Measurements from ENCODE around the gene ZNF580.

The ZNF580 gene

DNA sequence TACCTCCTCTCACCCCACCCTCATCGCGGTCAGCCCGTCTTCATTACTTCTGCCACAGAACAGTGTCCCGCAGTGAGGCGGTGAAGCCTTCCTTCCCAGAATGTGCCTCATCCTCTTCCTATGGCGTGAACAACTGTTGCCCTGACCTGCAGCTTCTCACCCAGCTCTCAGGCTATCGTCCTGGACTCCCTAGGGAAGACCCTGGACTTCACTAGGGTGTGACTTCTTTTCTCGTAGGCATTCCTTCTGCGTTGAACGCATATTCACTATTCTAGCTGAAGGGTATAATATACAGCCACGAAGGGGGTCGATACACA, 34.4 kb upstream of the ZNF580 start:
- DNase-seq (ENCODE audit: low read depth), result no peak

DNA sequence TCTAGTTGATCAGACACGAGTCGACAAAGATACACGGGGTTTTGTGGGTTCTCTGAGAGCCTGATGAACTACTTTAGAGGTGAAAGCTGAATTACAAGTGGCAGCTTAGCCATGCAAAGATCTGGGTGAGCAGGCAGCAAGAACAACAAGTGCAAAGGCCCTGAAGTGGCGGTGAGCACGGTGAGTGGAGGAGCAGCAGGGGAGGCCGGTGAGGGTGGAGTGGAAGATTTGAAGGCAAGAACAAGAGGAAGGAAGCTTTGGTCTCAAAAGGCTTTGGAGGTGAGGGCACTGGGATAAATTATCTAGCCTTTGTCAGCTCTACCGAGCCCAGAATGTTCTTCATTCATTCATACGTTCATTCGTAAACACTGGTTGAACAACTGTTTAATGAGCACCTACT, 34.0 kb upstream of the ZNF580 start:
- DNase-seq (ENCODE audit: low read depth), result no peak

DNA sequence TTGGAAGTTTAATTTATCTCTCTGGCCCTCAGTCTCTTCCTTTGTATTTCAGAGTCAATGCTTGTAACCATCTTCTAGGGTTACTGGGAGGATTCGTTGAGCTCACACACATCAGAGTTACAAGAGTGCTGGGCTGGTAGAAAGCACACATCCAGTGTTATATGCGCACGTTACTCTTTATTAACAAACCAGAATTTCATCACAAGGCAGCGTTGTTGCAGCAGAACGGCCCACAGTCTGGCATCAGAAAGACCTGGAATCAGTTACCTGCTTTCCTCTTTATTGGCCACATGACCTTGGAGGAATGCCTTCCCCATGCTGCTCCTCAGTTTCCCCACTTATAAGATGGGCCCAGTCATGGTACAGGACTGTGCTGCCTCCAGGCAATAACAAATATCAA, 31.5 kb upstream of the ZNF580 start:
- DNase-seq (ENCODE audit: low read depth), result no peak

DNA sequence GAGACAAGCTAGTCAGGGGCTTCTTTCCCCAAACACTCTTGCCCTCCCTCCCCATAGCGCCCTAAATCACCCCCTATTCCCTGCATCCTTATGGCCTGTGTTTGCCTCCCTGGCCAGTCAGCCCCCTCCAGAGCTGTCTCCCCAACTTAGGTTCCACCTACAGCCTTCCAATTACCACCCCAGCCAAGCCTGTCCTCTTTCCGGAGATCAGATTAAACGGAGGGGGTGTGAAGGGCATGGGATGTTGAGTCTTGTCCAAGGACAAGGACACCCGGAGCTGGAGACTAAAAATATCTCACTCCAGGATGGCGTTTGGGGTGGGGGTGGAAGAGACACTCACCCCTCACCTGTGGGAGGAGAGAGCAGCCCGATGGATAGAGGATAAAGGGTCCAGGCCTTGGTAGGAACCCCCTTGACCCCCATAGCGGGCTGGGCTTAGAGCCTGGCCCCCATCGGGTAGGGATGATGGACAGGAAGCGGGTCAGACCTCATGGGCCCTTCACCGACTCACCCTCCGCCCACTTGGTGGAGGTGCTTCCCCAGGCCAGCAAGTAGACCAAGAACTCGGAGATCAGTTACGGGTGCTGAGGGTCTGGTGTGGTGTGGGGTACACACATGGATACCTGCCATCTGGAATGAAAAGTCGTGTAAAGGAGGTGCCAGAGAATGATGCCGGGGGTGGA, 29.4 kb upstream of the ZNF580 start:
- DNase-seq (ENCODE audit: low read depth), result no peak

DNA sequence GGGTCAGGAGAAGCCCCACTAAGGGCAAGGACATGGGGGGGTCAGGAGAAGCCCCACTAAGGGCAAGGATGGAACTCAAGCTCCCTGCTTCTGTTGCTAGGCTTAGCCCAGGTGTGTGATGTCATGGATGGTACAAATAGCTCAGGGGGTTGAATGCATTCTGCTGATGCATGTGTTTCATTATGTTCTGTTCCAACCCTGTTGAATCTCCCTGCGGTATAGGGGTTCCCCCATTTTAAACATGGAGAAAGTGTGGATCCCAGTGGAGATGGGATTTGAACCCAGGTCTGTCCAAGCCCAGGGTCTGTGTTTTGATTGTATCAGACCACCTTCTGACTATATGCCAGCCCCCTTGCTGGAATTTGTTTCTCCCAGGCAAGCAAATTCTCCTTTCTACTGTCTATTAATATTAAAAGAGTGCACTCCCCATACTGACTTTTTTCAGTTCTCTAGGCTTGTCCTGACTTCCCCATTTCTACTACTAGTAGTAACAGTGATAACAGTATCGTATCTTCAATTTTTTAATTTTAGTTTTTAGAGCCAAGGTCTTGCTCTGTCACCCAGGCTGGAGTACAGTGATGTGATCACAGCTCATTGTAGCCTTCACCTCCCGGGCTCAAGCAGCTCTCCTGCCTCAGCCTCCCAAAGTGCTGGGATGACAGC, 28.7 kb upstream of the ZNF580 start:
- DNase-seq (ENCODE audit: low read depth), result no peak

DNA sequence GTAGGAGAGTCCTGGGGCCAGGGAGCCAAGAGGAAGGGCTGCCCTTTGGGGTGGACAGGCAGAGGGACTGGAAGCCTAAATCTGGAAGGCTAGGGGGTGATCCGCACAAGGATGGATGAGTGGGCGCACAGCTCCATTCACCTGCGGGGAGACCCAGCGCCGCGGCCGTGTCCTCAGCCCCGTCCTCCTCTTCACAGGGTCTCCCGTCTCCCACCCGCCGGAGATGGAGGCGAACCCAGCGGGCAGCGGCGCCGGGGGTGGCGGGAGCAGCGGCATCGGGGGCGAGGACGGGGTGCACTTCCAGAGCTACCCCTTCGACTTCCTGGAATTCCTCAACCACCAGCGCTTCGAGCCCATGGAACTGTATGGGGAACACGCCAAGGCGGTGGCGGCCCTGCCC, 27.4 kb upstream of the ZNF580 start:
- DNase-seq (ENCODE audit: low read depth), result no peak

DNA sequence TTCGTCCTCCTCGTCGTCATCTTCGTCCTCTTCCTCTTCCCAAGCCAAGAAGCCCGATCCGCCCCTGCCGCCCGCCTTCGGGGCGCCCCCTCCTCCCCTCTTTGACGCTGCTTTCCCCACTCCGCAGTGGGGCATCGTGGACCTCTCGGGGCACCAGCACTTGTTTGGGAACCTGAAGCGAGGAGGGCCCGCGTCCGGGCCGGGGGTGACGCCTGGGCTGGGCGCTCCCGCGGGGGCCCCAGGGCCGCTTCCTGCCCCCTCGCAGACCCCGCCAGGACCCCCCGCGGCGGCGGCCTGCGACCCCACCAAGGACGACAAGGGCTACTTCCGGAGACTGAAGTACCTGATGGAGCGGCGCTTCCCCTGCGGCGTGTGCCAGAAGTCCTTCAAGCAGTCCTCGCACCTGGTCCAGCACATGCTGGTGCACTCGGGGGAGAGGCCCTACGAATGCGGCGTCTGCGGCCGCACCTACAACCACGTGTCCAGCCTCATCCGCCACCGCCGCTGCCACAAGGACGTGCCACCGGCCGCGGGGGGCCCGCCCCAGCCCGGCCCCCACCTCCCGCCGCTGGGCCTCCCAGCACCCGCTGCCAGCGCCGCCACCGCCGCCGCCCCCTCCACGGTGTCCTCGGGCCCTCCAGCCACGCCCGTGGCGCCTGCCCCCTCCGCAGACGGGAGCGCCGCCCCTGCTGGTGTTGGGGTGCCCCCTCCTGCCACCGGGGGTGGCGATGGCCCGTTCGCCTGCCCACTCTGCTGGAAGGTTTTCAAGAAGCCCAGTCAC, 26.7 kb upstream of the ZNF580 start:
- DNase-seq (ENCODE audit: low read depth), result no peak

DNA sequence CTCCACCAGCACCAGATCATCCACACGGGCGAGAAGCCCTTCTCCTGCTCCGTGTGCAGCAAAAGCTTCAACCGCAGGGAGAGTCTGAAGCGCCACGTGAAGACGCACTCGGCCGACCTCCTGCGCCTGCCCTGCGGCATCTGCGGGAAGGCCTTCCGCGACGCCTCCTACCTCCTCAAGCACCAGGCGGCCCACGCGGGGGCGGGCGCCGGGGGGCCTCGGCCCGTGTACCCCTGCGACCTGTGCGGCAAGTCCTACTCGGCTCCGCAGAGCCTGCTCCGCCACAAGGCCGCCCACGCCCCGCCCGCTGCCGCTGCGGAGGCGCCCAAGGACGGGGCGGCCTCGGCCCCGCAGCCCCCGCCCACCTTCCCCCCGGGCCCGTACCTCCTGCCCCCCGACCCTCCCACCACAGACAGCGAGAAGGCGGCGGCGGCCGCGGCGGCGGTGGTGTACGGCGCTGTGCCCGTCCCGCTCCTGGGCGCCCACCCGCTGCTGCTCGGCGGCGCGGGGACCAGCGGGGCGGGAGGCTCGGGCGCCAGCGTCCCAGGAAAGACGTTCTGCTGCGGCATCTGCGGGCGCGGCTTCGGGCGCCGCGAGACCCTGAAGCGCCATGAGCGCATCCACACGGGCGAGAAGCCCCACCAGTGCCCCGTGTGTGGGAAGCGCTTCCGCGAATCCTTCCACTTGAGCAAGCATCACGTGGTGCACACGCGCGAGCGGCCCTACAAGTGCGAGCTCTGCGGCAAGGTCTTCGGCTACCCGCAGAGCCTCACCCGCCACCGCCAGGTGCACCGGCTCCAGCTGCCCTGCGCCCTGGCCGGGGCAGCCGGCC, 25.9 kb upstream of the ZNF580 start:
- DNase-seq (ENCODE audit: low read depth), result no peak

DNA sequence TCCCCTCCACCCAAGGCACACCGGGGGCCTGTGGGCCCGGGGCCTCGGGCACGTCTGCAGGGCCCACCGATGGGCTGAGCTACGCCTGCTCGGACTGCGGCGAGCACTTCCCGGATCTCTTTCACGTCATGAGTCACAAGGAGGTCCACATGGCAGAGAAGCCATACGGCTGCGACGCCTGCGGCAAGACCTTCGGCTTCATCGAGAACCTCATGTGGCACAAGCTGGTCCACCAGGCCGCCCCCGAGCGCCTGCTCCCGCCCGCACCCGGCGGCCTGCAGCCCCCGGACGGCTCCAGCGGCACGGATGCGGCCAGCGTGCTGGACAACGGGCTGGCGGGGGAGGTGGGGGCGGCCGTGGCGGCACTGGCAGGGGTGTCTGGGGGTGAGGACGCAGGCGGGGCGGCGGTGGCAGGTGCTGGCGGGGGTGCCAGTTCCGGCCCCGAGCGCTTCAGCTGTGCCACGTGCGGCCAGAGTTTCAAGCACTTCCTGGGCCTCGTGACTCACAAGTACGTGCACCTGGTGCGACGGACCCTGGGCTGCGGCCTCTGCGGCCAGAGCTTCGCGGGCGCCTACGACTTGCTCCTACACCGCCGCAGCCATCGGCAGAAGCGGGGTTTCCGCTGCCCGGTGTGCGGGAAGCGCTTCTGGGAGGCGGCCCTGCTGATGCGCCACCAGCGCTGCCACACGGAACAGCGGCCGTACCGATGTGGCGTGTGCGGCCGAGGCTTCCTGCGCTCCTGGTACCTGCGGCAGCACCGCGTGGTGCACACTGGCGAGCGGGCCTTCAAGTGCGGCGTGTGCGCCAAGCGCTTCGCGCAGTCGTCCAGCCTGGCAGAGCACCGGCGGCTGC, 25.0 kb upstream of the ZNF580 start:
- DNase-seq (ENCODE audit: low read depth), result no peak

DNA sequence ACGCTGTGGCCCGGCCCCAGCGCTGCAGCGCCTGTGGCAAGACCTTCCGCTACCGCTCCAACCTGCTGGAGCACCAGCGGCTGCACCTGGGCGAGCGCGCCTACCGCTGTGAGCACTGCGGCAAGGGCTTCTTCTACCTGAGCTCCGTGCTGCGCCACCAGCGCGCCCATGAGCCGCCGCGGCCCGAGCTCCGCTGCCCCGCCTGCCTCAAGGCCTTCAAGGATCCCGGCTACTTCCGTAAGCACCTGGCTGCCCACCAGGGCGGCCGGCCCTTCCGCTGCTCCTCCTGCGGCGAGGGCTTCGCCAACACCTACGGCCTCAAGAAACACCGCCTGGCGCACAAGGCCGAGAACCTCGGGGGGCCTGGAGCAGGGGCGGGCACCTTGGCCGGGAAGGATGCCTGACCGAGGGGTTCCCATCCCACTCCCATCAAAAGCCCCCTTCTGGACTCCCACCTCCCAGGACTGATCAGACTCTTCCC, 24.4 kb upstream of the ZNF580 start:
- DNase-seq (ENCODE audit: low read depth), result no peak

DNA sequence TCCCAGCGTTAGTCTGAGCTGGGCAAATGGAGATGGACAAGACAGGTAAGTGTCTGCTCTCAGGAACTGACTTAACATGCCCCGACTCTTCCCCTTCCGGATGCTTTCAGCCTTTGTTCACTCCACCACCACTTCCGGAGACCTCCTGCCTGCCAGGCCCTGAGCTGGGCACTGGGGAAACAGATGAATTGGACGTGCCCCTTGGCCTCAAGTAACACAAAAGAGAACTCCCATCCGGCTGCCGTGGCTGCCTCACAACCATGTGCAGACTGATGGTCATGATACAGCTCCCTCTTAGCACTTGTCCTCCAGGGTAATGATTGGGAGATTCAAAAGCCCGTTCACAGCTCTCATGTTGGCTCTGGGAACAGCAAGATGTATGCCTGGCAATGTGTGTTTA, 23.4 kb upstream of the ZNF580 start:
- DNase-seq (ENCODE audit: low read depth), result no peak

DNA sequence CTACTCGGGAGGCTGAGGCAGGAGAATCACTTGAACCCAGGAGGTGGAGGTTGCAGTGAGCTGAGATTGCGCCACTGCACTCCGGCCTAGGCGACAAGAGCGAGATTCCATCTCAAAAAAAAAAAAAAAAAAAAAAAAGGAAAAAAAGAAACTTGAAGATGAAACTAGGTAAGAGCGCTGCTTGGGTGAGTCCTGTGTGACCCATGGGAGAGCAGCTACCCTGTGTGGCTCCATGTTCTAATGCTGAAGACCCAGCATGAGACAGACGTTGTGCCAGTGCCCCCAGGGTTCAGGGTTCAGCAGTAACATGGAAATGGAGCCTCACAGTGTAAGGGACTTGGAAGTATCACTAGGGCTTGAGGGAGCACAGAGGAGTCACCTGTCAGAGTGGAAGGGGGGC, 22.4 kb upstream of the ZNF580 start:
- DNase-seq (ENCODE audit: low read depth), result no peak

DNA sequence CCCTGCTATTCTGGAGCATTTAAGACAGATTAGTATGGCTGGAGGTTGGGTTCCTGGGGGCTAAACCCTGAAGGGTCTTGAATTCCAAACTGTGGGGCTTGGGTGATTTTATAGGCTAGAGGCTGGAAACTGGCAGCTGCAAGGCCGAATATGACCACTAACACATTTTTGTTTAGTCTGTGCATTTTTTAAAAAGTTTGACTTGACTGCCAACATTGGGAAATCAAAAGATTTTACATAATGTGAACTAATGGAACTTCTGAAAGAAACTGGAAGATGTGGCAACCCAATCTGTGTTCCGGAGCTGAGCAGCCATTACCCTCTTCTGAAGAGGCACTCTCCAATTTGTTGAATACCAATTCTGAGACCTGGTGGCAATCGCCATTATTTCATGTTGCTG, 21.5 kb upstream of the ZNF580 start:
- DNase-seq (ENCODE audit: low read depth), result no peak

DNA sequence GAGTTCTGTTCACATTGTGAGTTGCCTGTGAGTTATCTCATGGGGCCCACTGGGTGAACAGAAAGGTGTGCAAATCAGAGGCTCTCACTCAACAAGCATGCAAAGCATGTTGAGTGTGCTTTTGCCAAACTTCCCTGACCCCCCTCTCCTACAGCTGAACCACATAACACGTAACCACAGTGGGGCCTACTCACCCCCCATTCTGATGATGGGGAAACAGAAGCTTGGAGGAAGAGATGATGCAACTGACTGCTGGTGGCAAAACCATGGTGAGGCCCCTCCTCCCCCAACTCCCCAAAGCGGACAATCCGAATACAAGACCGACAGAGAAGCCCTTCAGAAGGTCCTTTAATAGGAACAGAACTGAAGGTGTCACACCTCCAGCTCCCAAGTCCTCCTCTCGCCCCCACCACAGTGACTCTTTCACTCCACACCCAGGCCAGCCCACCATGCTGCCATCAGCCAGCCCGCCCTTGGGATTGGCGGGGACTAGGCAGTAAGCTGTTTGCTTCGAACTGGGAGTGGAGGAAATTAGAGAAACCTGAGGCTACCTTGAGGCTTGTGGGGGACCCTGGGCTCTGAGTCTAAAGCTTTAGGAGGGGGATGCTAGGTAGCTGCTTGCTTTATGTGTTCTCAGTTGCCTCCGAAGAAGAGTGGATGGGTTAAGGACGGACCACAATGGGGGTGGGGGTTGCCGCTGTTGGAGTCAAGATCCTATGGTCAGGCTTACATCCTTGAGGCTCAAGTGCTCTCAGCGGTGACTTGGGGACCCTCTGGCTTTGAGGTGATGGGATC, 20.2 kb upstream of the ZNF580 start:
- no peak for DNase-seq (ENCODE audit: low read depth)

DNA sequence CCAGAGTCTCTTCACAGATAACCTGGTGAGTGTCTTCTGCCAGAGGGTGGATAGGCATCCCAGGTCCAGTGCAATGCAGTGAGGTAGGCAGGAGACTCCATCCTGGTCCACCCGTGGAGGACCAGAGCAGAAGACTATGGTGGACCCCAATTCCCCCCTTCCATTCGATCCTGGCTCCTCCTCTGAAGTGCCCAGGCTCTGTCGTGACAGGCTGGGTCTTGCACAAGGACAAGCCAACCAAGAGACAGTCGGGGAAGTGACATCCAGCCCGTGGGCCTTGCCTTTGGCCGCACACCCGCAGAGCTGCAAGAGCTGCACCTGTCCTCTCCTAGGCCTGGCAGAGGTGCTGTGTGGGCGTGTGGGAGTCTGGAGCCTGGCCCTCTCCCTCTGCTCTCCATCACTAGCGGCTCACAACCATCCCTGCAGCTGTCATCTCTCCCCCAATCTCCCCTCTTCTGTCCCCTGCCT, 19.6 kb upstream of the ZNF580 start:
- DNase-seq (ENCODE audit: low read depth), result no peak

DNA sequence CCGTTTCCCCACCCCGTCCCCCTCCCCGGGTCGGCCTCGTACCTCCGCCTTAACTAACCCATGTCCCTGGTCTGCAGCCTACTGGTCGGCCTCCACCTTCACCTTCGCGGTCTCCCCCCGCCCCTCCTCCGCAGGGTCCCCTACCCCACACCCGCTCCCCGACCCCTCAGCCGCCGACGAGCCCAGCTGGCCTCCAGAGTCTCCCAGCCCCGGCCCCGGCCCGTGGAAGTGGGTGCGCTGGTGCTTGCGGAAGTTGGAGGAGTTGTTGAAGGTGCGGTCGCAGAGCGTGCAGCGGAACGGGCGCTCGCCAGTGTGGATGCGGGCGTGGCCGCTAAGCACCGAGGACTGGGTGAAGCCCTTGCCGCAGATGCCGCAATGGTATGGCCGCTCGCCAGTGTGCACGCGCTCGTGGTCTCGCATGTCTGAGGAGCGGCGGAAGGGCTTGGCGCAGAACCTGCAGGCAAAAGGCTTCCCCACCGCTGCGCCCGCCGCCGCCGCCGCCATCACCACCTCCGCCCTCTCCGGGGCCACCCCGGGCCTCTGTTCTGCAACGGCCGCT, 19.1 kb upstream of the ZNF580 start:
- no peak for DNase-seq (ENCODE audit: low read depth)

DNA sequence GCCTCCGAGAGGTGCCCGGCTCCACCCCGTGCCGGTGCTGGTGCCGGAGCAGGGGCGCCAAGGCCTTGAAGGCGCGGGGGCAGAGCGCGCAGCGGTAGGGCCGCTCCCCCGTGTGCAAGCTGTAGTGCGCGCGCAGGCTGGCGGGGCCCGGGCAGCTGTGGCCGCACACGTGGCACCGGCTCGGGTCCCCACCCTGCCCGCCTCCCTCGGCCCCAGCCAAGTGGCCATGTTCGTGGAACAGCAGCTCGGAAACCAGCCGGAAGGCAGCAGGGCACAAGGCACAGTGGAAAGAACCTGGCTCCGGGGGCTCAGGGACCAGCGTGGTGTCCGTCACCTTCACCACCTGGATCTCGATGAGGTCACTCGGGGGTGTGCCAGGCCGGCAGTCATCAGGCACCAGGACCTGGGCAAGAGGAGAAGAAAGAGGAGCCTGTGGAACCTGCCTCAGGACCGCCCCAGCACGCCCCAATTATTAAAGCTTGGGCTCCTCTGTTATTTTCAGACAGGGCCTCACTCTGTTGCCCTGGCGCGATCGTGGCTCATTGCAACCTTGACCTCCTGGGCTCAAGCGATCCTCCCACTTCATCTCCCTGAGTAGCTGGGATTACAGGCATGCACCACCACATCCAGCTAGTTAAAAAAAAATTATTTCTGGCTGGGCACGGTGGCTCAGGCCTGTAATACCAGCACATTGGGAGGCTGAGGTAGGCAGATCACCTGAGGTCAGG, 18.4 kb upstream of the ZNF580 start:
- no peak for DNase-seq (ENCODE audit: low read depth)

DNA sequence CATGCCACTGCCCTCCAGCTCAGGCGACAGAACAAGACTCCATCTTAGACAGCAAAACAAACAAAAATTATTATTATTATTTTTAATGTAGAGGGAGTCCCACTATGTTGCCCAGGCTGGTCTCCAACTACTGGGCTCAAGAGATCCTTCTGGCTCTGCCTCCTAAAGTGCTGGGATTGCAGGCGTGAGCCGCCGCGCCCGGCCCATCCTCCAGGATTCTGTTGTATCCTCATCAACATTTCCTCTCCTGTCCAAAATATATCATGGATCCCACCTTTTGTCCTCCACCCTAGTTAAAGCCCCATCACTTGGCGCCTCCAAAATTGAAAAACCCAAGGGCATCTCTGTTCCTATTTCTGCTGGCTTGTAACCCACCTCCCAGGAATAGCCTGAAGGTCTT, 17.7 kb upstream of the ZNF580 start:
- DNase-seq (ENCODE audit: low read depth), result no peak

DNA sequence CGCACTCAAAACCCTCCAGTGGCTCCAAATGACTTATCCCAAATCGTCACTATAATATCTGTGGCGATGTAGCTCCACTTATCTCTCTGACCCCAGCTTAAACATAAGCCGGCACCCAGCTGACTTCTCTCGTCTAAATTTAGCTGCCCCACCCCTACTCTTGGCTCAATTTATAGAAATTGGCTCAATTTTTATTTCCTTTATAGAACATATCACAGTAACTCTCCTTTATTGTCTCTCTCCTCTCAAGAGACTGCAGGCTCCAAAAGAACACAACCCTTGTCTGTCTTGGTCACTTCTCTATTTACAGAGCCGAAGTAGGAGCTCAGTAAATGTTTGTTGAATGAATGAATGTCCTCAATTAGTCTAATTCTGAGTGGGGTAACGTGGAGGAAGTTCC, 17.2 kb upstream of the ZNF580 start:
- DNase-seq (ENCODE audit: low read depth), result no peak

All from ELR (cell line).